Measurements from ENCODE around the gene NCOA3.

The NCOA3 gene

GRCh38 chr20:47677635-47678453 is 176.2 kb downstream of the NCOA3 start:
- DNase-seq (ENCODE audit: low read depth): no peak
- no peak overlapping the region for H3K4me3 ChIP-seq (ENCODE audit: low read depth, low read length)
- peak; percentile 97 for TF ChIP-seq CTCF (IDR thresholded peaks at IDR 0.05; ENCODE audit: low read depth, low read length, missing control alignments)

- no peak overlapping the region for H3K4me3 ChIP-seq (ENCODE audit: low read depth, low read length)
- TF ChIP-seq CTCF (IDR thresholded peaks at IDR 0.05; ENCODE audit: low read depth, low read length, missing control alignments): no peak
- DNase-seq (ENCODE audit: low read depth): no peak
These were observed 176.8 kb downstream of the NCOA3 start for GRCh38 chr20:47678536-47678935.

- no peak for TF ChIP-seq CTCF (IDR thresholded peaks at IDR 0.05; ENCODE audit: low read depth, low read length, missing control alignments)
- no peak overlapping the region for H3K4me3 ChIP-seq (ENCODE audit: low read depth, low read length)
- no peak for DNase-seq (ENCODE audit: low read depth)
These were observed 177.8 kb downstream of the NCOA3 start for GRCh38 chr20:47679462-47679861.

GRCh38 chr20:47680804-47681529 is 179.3 kb downstream of the NCOA3 start:
- no peak overlapping the region for H3K4me3 ChIP-seq (ENCODE audit: low read depth, low read length)
- no peak for DNase-seq (ENCODE audit: low read depth)
- no peak for TF ChIP-seq CTCF (IDR thresholded peaks at IDR 0.05; ENCODE audit: low read depth, low read length, missing control alignments)

- no peak for DNase-seq (ENCODE audit: low read depth)
These were observed 180.5 kb downstream of the NCOA3 start for GRCh38 chr20:47682028-47682783.

GRCh38 chr20:47682916-47683315 is 181.2 kb downstream of the NCOA3 start:
- DNase-seq (ENCODE audit: low read depth): no peak
- TF ChIP-seq CTCF (IDR thresholded peaks at IDR 0.05; ENCODE audit: low read depth, low read length, missing control alignments): no peak
- no peak overlapping the region for H3K4me3 ChIP-seq (ENCODE audit: low read depth, low read length)

More at GRCh38 chr20:47682028-47682783, 180.5 kb downstream of the NCOA3 start:
- TF ChIP-seq CTCF (IDR thresholded peaks at IDR 0.05; ENCODE audit: low read depth, low read length, missing control alignments): no peak
- H3K4me3 ChIP-seq (ENCODE audit: low read depth, low read length): no peak overlapping the region

Data from GM12864 (cell line).